Cardiac muscle cell (in vitro differentiated cells and primary cell): Measurements from ENCODE around the gene IER3. TPM values are rescaled to one million over a fixed set of nuclear protein-coding genes. Genes with fewer than 3 reads are reported as not detected.

ENCODE experiments used
- DNase-seq, 2 donors: peaks; one replicate each; pipeline versions ENCODE4 v3.0.0 to v3.0.0-alpha.2; 2010 to 2017; ENCODE audit warnings: low read depth in 1 of 2, low spot score in 1 of 2
- H3K27ac ChIP-seq: fragments of 200-600 bp; sonication (generic); 2 replicates; pipeline ENCODE4 v1.5.1; 2016
- H3K27me3 ChIP-seq: fragments of 200-600 bp; sonication (generic); 2 replicates; pipeline ENCODE4 v1.6.0; 2016; ENCODE audit warnings: control low read depth
- H3K36me3 ChIP-seq: fragments of 200-600 bp; sonication (generic); 2 replicates; pipeline ENCODE4 v1.5.1; 2016; ENCODE audit warnings: control low read depth
- H3K4me1 ChIP-seq: fragments of 200-600 bp; sonication (generic); 2 replicates; pipeline ENCODE4 v1.8.1; 2017; ENCODE audit warnings: low read depth, mild to moderate bottlenecking, mixed run types
- H3K4me3 ChIP-seq: fragments of 200-600 bp; sonication (generic); 2 replicates; pipeline ENCODE4 v1.5.1; 2016; ENCODE audit warnings: mild to moderate bottlenecking
- H3K9me3 ChIP-seq: fragments of 200-600 bp; sonication (generic); 2 replicates; pipeline ENCODE4 v1.5.1; 2017; ENCODE audit warnings: low read depth, mild to moderate bottlenecking, control low read depth
- polyA plus RNA-seq: library from polyadenylated mRNA; unstranded; fragments of >200 nt; fragmentation: Nextera tagmentation; extraction: Ambion mirVana; gene quantifications from 2 replicates; pipeline ENCODE4 v1.2.1, GENCODE V29; 2016
- total RNA-seq: library from RNA; depleted of rRNA; stranded (reverse); fragments of >200 nt; gene quantifications from 2 replicates; pipeline ENCODE4 v1.2.3, GENCODE V29; 2016
- TF ChIP-seq, protein P1 (sequence below): IDR thresholded peaks from 2 replicates; pipeline ENCODE4 v1.5.1; 2012; ENCODE audit warnings: low read depth, mild to moderate bottlenecking, low read length

IER3 gene
- total and polyA plus RNA-seq, 2 experiments from 2014 or later: 20.1 to 45.8 TPM

DNA sequence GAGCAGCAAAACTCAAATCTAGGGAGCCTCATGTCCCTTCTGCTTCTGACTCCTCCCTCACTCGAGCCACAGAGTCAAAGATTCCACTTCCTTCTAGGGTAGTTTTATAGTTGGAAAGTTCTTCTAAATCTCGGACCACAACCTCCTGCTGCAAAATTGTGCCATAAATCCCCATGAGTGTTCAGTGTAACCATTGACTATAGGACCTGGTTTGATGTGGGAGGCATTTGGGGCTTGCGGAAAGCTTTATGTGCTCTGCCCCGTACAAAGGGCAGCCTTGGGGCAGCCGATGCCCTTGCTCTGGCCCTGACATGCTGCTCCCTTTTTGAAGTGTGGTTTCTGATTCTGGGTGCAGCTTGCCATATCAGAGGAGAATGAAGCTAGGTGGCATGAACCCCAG lies 43.6 kb upstream of the IER3 start:
- H3K27me3 ChIP-seq: no peaks in the 10 kb centered on the region
- H3K9me3 ChIP-seq: no peaks in the 10 kb centered on the region
- H3K4me1 ChIP-seq: no peaks in the 10 kb centered on the region
- no peaks in the 10 kb centered on the region for H3K36me3 ChIP-seq
- TF ChIP-seq, protein P1, sequence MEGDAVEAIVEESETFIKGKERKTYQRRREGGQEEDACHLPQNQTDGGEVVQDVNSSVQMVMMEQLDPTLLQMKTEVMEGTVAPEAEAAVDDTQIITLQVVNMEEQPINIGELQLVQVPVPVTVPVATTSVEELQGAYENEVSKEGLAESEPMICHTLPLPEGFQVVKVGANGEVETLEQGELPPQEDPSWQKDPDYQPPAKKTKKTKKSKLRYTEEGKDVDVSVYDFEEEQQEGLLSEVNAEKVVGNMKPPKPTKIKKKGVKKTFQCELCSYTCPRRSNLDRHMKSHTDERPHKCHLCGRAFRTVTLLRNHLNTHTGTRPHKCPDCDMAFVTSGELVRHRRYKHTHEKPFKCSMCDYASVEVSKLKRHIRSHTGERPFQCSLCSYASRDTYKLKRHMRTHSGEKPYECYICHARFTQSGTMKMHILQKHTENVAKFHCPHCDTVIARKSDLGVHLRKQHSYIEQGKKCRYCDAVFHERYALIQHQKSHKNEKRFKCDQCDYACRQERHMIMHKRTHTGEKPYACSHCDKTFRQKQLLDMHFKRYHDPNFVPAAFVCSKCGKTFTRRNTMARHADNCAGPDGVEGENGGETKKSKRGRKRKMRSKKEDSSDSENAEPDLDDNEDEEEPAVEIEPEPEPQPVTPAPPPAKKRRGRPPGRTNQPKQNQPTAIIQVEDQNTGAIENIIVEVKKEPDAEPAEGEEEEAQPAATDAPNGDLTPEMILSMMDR: no peak
- peak in 1 of 2 donors; percentile 89 for DNase-seq
- H3K4me3 ChIP-seq: no peak overlapping the region
- no peak overlapping the region for H3K27ac ChIP-seq

DNA sequence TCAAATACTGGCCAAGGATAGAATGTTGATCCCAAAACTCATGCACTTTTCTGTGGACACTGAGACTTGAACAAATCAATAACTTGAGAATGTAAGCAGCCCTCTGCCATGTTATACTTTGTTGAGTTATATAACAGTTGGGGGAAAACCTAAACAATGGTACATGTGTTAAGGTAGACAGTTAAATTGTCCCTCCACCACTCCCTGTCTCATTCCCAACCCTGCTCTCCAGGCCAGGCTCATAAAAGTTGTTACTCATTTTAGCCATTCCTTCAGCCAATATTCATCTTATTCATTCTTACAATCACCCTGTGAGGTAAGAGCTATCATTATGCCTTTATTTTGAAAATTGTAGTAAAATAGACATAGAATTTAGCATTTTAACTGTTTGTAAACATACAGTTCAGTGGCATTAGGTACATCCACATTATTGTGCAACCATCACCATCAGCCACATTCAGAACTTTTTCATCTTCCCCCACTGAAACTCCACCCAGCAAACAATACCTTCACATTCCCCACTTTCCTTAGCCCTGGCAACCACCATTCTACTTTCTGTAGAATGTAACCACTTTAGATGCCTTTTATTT lies 38.2 kb upstream of the IER3 start:
- H3K4me1 ChIP-seq: peaks cover 27% of the 10 kb centered on the region

DNA sequence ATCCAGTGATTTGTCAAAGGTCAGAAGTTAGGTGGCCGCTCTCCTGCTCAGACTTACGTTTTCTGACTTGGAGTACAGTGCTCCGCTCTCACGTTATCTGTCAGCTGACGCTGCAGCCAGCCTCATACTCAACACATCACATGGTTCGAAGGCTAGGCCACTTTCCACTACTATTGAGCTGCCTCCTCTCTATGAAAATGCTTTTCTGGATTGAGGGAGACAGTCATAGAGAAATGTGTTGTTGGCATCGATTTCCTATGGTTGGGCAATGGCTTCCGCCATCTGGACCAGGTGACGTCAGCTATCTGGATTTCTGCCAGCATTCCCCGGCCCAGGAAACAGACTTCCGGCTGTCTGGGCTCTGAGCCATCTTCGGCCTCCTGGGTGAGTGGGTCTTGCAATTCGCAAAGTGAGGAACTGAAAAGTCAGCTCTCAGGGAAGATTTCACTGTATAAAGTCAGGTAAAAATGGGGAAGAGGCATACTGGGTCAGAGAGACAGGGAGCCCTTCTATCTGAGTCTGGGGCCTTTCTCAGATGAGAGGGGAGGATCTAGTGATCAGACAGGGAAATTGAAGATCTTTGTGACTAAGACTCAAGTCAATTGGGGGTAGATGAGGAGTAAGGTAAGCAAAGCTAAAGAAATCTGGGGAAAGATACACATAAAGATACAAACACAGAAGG lies 37.5 kb upstream of the IER3 start:
- peaks cover 27% of the 10 kb centered on the region for H3K4me1 ChIP-seq
- DNase-seq: peak; percentile 25 to 99
- no peak overlapping the region for H3K4me3 ChIP-seq
- H3K36me3 ChIP-seq: no peaks in the 10 kb centered on the region
- peak overlapping the region; percentile 35 for H3K27ac ChIP-seq
- TF ChIP-seq, protein P1: no peak
- H3K9me3 ChIP-seq: no peaks in the 10 kb centered on the region
- H3K27me3 ChIP-seq: no peaks in the 10 kb centered on the region

More for the DNA sequence above, 38.2 kb upstream of the IER3 start:
- Histone ChIP-seq H3K9me3 (no peaks in the 10 kb centered on the region), H3K36me3 (no peaks in the 10 kb centered on the region), H3K27ac (no peak overlapping the region), H3K27me3 (no peaks in the 10 kb centered on the region), H3K4me3 (no peak overlapping the region)
- peak in 1 of 2 donors; percentile 48 for DNase-seq
- TF ChIP-seq, protein P1: no peak

DNA sequence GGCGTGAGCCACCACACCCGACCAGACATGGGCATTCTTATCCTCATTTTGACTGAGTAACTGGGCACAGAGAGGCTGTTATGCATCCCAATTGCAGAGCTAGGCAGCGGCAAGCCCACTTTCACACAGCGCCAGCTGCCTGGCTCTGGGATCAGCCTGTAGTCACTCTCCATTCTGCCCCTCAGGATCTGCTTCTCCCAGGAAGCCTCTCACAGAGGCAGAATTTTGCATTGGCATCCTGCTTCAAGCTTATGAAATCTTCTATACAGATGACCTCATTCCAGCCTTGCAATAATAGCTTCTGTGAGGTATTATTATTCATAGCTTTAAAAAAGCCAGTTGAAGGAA lies 37.0 kb upstream of the IER3 start:
- TF ChIP-seq, protein P1: no peak
- no peak overlapping the region for H3K27ac ChIP-seq
- no peaks in the 10 kb centered on the region for H3K36me3 ChIP-seq
- no peak for DNase-seq
- H3K9me3 ChIP-seq: no peaks in the 10 kb centered on the region
- H3K4me3 ChIP-seq: no peak overlapping the region
- peaks cover 27% of the 10 kb centered on the region for H3K4me1 ChIP-seq
- H3K27me3 ChIP-seq: no peaks in the 10 kb centered on the region

DNA sequence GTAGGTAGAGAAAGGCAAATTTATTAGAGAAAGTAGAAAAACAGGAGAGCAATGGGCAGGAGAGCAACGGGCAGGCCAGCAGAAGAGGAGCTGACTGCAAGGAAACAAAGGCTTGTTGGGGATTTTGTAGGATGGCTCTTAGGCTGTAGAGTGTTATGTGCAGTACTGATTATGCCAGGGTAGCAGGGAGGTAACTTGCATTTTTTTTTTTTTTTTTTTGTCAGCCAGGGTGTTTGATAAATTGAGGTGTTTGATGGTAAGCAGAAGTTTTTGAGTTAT lies 36.2 kb upstream of the IER3 start:
- Histone ChIP-seq H3K27ac (no peak overlapping the region), H3K27me3 (no peaks in the 10 kb centered on the region), H3K9me3 (no peaks in the 10 kb centered on the region), H3K4me3 (no peak overlapping the region), H3K4me1 (peaks cover 27% of the 10 kb centered on the region), H3K36me3 (no peaks in the 10 kb centered on the region)
- TF ChIP-seq, protein P1: no peak
- DNase-seq: no peak
